Osteoblast (primary cell): ENCODE measurements around the gene NMNAT2. TPM values are rescaled to one million over a fixed set of nuclear protein-coding genes. Genes with fewer than 3 reads are reported as not detected.
A peak's percentile ranks its signal among the peaks of the same experiment; 100 is the strongest.
"Not testable (repeated sequence)": the region's sequence is repeated elsewhere in the genome, so short reads cannot be mapped to it uniquely, and the experiment has no call there.

Source experiments
- DNase-seq: peaks from one replicate; pipeline ENCODE4 v3.0.0; 2011; ENCODE audit warnings: low spot score, mixed read lengths; ENCODE audit not compliant: insufficient read length; ENCODE audit errors: missing footprints
- H2AFZ ChIP-seq: 2 replicates; pipeline ENCODE4 v1.6.0; 2011; ENCODE audit warnings: mild to moderate bottlenecking, low read length
- H3K27ac ChIP-seq: 2 replicates; pipeline ENCODE4 v1.5.1; 2011; ENCODE audit warnings: mild to moderate bottlenecking, low read depth, low read length, moderate library complexity
- H3K27me3 ChIP-seq: 2 replicates; pipeline ENCODE4 v1.6.0; 2012; ENCODE audit warnings: mild to moderate bottlenecking, control low read depth, inconsistent platforms, low read length, moderate library complexity; ENCODE audit not compliant: insufficient read depth
- H3K36me3 ChIP-seq: 2 replicates; pipeline ENCODE4 v1.5.1; 2011; ENCODE audit warnings: mild to moderate bottlenecking, low read length, control low read depth, moderate library complexity; ENCODE audit not compliant: insufficient read depth
- H3K4me1 ChIP-seq: 2 replicates; pipeline ENCODE4 v1.5.1; 2011; ENCODE audit warnings: mild to moderate bottlenecking, low read length, control low read depth, moderate library complexity; ENCODE audit not compliant: insufficient read depth
- H3K4me2 ChIP-seq: 2 replicates; pipeline ENCODE4 v1.6.0; 2011; ENCODE audit warnings: mild to moderate bottlenecking, low read length; ENCODE audit not compliant: insufficient read depth
- H3K4me3 ChIP-seq: fragments of 200-600 bp; sonication (generic); 3 replicates; pipeline ENCODE4 v1.5.1; 2012; ENCODE audit warnings: mild to moderate bottlenecking, low read length, inconsistent platforms; ENCODE audit not compliant: insufficient read depth
- H3K79me2 ChIP-seq: 2 replicates; pipeline ENCODE4 v1.6.0; 2012; ENCODE audit warnings: mild to moderate bottlenecking, low read length, control low read depth, inconsistent platforms; ENCODE audit not compliant: insufficient read depth
- H3K9me3 ChIP-seq: 2 replicates; pipeline ENCODE4 v1.5.1; 2011; ENCODE audit warnings: low read depth, low read length, control low read depth
- H4K20me1 ChIP-seq: 2 replicates; pipeline ENCODE4 v1.6.0; 2012; ENCODE audit warnings: mild to moderate bottlenecking, low read length, control low read depth; ENCODE audit not compliant: insufficient read depth
- CTCF ChIP-seq: IDR thresholded peaks from 2 replicates; pipeline ENCODE4 v1.5.1; 2011; ENCODE audit warnings: mild to moderate bottlenecking, low read depth, low read length, moderate library complexity; ENCODE audit errors: extremely low read depth
- total RNA-seq: library from RNA; depleted of rRNA; stranded (reverse); fragments of >200 nt; gene quantifications from 2 replicates; pipeline ENCODE4 v1.2.3, GENCODE V29; 2012

NMNAT2 gene
- total RNA-seq, 1 donor: 2.5 TPM

- H3K4me2 ChIP-seq: no peak overlapping the region
- H3K79me2 ChIP-seq: no peaks in the 10 kb centered on the region
- no peak overlapping the region for H2AFZ ChIP-seq
- H3K4me3 ChIP-seq: no peak overlapping the region
- TF ChIP-seq CTCF: no peak
- no peak overlapping the region for H3K27ac ChIP-seq
- H3K36me3 ChIP-seq: no peaks in the 10 kb centered on the region
- peaks cover 47% of the 10 kb centered on the region for H3K4me1 ChIP-seq
- DNase-seq: no peak
- no peaks in the 10 kb centered on the region for H3K27me3 ChIP-seq
- no peaks in the 10 kb centered on the region for H4K20me1 ChIP-seq
- no peaks in the 10 kb centered on the region for H3K9me3 ChIP-seq
Observed at GRCh38 chr1:183242556-183242955, 175.6 kb downstream of the NMNAT2 start.

- Histone ChIP-seq H4K20me1 (no peaks in the 10 kb centered on the region), H3K27me3 (no peaks in the 10 kb centered on the region), H3K9me3 (no peaks in the 10 kb centered on the region), H2AFZ (no peak overlapping the region), H3K4me1 (peaks cover 55% of the 10 kb centered on the region), H3K36me3 (no peaks in the 10 kb centered on the region), H3K4me3 (no peak overlapping the region), H3K27ac (peak overlapping the region; percentile 77), H3K79me2 (no peaks in the 10 kb centered on the region), H3K4me2 (peak overlapping the region; percentile 11)
- no peak for TF ChIP-seq CTCF
- peak; percentile 66 for DNase-seq
Observed at GRCh38 chr1:183241471-183241870, 176.7 kb downstream of the NMNAT2 start.

GRCh38 chr1:183240853-183241252 is 177.3 kb downstream of the NMNAT2 start:
- not testable (repeated sequence) for H2AFZ ChIP-seq

GRCh38 chr1:183240526-183240825 is 177.7 kb downstream of the NMNAT2 start:
- no peak for DNase-seq
- Histone ChIP-seq H3K36me3 (no peaks in the 10 kb centered on the region), H4K20me1 (no peaks in the 10 kb centered on the region), H3K79me2 (no peaks in the 10 kb centered on the region), H3K27ac (no peak overlapping the region), H3K27me3 (no peaks in the 10 kb centered on the region), H2AFZ (no peak overlapping the region), H3K4me2 (no peak overlapping the region), H3K4me1 (peaks cover 60% of the 10 kb centered on the region), H3K4me3 (no peak overlapping the region), H3K9me3 (no peaks in the 10 kb centered on the region)
- no peak for TF ChIP-seq CTCF

More at GRCh38 chr1:183240853-183241252, 177.3 kb downstream of the NMNAT2 start:
- not testable (repeated sequence) for H3K9me3 ChIP-seq, H3K79me2 ChIP-seq, H3K36me3 ChIP-seq, H3K4me2 ChIP-seq, H3K27me3 ChIP-seq, H4K20me1 ChIP-seq, H3K4me3 ChIP-seq, DNase-seq
- Histone ChIP-seq H3K4me1 (peaks cover 57% of the 10 kb centered on the region), H3K27ac (peak overlapping the region; percentile 77)
